ENCODE data around the gene SASH3. TPM values are rescaled to one million over a fixed set of nuclear protein-coding genes. Genes with fewer than 3 reads are reported as not detected.

SASH3 gene
- total RNA-seq, 2 donors from 2014 or later: 2.9 to 4.5 TPM

DNA sequence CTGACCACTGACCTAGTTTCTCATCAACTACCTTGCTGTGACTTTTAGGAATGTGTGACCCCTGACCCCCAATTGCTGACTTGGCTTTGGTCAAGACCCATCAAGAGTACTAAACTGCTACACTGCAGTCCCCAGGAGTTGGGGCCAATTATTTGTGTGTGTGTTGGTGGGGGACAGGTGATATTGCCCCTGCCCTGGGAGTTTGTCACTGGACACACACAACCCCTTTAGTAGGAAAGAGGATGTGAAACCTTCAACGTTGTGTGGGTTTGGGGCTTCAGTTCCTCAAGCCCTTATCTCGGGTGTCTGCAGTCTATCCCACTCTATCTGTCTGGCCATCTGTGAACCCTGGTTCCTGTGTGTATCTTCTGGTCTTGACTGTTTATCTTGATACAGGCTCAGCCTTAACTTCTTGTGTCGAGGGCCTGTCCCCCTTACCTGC is 6.5 kb downstream of the SASH3 start:
- TF ChIP-seq, protein P1, sequence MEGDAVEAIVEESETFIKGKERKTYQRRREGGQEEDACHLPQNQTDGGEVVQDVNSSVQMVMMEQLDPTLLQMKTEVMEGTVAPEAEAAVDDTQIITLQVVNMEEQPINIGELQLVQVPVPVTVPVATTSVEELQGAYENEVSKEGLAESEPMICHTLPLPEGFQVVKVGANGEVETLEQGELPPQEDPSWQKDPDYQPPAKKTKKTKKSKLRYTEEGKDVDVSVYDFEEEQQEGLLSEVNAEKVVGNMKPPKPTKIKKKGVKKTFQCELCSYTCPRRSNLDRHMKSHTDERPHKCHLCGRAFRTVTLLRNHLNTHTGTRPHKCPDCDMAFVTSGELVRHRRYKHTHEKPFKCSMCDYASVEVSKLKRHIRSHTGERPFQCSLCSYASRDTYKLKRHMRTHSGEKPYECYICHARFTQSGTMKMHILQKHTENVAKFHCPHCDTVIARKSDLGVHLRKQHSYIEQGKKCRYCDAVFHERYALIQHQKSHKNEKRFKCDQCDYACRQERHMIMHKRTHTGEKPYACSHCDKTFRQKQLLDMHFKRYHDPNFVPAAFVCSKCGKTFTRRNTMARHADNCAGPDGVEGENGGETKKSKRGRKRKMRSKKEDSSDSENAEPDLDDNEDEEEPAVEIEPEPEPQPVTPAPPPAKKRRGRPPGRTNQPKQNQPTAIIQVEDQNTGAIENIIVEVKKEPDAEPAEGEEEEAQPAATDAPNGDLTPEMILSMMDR (IDR thresholded peaks at IDR 0.05): no peak
- H3K4me3 ChIP-seq: no peak overlapping the region
- H3K9me3 ChIP-seq: no peaks in the 10 kb centered on the region
- intact Hi-C loops (cut with DNase I): no loop called here
- DNase-seq: no peak
- no peaks in the 10 kb centered on the region for H3K27me3 ChIP-seq
- H3K9ac ChIP-seq (ENCODE audit: low read depth in 2 of 2, low read length in 2 of 2): no peak overlapping the region
- H3K4me1 ChIP-seq: no peaks in the 10 kb centered on the region
- H3K36me3 ChIP-seq: no peaks in the 10 kb centered on the region
- no peak overlapping the region for H3K27ac ChIP-seq

DNA sequence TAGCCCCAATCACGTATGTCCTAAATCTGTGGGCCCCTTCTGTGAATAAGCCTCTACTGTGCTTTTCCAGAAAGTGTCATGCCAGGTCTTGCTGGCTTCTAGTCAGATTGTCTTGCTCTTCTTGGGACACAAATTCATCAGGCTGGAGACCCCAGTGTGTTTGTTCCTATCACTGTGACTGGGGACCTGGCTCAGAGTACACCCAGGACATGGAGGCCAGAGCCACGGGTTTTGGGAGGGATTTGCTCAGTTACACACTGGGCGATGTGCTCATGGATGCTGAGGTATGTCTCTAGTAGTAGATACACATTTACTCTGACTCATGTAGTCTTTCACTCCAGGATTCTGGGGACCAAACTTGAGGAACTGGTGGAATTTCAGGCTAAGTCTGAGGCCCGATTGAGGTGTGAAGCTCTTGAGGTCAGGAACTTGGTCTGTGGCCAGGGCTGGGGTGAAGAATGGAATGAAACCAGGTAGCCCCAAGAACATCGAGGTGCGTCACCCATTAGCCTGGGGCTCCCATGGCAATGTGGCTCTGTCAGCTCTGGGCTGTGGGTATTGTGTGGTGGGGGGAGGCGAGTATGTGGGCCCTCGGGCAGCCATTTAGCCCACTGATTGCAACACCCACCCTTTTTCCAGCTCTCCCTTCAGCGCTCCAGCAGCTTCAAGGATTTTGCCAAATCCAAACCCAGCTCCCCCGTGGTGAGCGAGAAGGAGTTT is 7.7 kb downstream of the SASH3 start:
- H3K27me3 ChIP-seq: no peaks in the 10 kb centered on the region
- H3K9ac ChIP-seq (ENCODE audit: low read depth in 2 of 2, low read length in 2 of 2): no peak overlapping the region
- intact Hi-C loops (cut with DNase I): no loop called here
- H3K9me3 ChIP-seq: no peaks in the 10 kb centered on the region
- H3K4me1 ChIP-seq: no peaks in the 10 kb centered on the region
- H3K27ac ChIP-seq: no peak overlapping the region
- no peaks in the 10 kb centered on the region for H3K36me3 ChIP-seq
- TF ChIP-seq, protein P1 (IDR thresholded peaks at IDR 0.05): no peak
- DNase-seq: no peak
- H3K4me3 ChIP-seq: no peak overlapping the region

DNA sequence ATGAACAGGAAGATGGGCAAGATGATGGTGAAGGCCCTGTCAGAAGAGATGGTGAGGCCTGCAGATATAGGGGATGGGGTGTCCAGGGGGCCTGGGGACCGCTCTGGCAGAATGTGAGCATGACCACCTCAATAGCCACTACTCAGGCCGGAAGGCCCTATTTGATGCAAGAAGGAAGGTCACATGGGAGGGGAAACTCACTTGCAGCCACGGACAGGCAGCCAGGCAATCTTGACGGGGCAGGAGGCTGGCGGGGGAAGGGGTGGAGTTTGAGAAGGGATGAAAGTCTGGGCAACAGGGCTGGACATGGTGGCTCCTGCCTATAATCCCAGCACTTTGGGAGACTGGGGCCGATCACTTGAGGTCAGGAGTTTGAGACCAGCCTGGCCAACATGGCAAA is 8.8 kb downstream of the SASH3 start:
- TF ChIP-seq, protein P1 (IDR thresholded peaks at IDR 0.05): no peak
- Histone ChIP-seq H3K27me3 (no peaks in the 10 kb centered on the region), H3K9ac (ENCODE audit: low read depth in 2 of 2, low read length in 2 of 2) (no peak overlapping the region), H3K27ac (no peak overlapping the region), H3K36me3 (no peaks in the 10 kb centered on the region), H3K4me3 (no peak overlapping the region), H3K4me1 (no peaks in the 10 kb centered on the region), H3K9me3 (no peaks in the 10 kb centered on the region)
- intact Hi-C loops (cut with DNase I): no loop called here
- no peak for DNase-seq

DNA sequence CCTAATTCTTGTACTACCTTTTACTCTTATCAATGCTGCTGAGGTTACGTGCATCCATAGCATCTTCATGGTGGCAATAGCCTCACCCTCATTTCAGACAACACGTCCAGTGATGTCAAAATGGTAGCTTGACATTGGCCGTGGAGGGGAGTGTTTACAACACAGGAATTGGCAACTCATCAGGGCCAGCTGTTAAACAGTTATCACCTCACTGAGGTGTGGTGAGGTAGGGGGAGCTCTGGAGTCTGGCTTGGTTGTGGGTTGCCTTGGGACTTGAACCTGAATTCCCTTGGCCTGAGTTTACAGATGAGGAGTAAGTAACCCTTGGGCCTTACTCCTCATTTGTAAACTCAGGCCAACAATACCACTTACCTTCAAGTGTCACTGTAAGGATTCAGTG is 10.4 kb downstream of the SASH3 start:
- H3K27me3 ChIP-seq: no peaks in the 10 kb centered on the region
- no peaks in the 10 kb centered on the region for H3K4me1 ChIP-seq
- intact Hi-C loops (cut with DNase I): no loop called here
- DNase-seq: no peak
- no peaks in the 10 kb centered on the region for H3K36me3 ChIP-seq
- H3K4me3 ChIP-seq: no peak overlapping the region
- TF ChIP-seq, protein P1 (IDR thresholded peaks at IDR 0.05): no peak
- H3K9me3 ChIP-seq: no peaks in the 10 kb centered on the region
- H3K27ac ChIP-seq: no peak overlapping the region
- H3K9ac ChIP-seq (ENCODE audit: low read depth in 2 of 2, low read length in 2 of 2): no peak overlapping the region

DNA sequence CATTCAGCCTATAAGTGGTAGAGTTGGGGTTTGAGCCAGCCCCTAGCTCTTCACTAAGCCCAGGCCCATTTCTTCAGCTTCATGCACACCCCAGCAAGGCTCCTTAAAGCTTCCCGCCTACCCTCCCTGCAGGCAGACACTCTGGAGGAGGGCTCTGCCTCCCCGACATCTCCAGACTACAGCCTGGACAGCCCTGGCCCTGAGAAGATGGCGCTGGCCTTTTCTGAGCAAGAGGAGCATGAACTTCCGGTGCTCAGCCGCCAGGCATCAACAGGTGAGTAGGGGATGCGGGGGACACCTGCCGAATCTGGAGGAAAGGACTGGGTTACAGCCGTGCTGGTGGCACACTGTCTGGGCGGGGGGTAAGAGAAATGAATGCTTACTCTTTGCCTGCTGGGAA is 11.1 kb downstream of the SASH3 start:
- no peaks in the 10 kb centered on the region for H3K36me3 ChIP-seq
- no peaks in the 10 kb centered on the region for H3K4me1 ChIP-seq
- H3K9ac ChIP-seq (ENCODE audit: low read depth in 2 of 2, low read length in 2 of 2): no peak overlapping the region
- intact Hi-C loops (cut with DNase I): no loop called here
- TF ChIP-seq, protein P1 (IDR thresholded peaks at IDR 0.05): no peak
- H3K27me3 ChIP-seq: no peaks in the 10 kb centered on the region
- no peaks in the 10 kb centered on the region for H3K9me3 ChIP-seq
- no peak overlapping the region for H3K4me3 ChIP-seq
- DNase-seq: no peak
- H3K27ac ChIP-seq: no peak overlapping the region

Data from colonic mucosa (tissue), 4 donors.